Anterior cingulate cortex (tissue), 58 donors: ENCODE measurements around the gene TYRP1.

Source experiments
- DNase-seq, 58 donors: peaks; one replicate each; lab custom pipeline; 2025; lab: John Stamatoyannopoulos, UW

Gene TYRP1

DNA sequence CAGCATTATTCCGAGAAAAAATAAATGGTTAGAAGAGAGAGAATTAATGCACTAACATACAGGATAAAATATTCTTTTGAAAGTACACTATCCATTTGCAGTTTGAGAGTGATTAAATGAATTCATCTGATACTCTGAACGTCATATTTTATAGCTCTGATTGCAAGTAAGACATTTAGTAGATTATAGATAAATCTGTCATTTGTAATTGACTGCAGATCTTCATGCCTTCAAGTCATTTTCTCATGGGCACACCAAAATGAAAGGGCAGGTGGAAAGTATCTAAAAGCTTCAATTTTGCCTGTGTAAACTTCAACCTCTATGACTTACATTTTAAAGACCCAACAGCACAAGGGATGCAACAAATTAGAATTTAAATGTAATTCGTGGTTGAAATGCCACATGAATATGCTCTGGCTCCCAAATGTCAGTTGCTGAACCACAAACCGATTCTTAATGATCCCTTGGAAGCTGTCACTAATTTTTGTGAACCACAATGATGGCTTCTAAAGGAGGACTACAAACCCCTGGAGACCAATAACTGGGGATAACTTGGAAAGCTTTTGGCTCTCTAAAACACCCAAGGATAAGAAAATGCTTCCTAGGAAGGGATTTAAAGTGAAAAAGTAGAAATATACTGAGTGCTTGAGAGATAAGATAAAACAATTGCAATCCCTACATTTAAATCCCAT is 3.9 kb downstream of the TYRP1 start:
- DNase-seq: no peak

GRCh38 chr9:12697719-12698118 is 4.5 kb downstream of the TYRP1 start:
- no peak for DNase-seq

DNA sequence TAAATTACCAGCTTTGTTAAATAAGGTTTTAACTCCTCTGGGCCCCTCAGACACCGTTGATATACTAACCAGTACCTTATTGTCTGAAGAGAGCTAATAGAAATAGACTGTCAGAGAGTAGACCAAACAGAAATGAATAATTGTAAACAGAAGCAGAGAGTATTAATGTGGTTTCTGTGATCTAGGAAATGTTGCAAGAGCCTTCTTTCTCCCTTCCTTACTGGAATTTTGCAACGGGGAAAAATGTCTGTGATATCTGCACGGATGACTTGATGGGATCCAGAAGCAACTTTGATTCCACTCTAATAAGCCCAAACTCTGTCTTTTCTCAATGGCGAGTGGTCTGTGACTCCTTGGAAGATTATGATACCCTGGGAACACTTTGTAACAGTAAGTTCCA is 5.1 kb downstream of the TYRP1 start:
- no peak for DNase-seq

- no peak for DNase-seq
Measured at GRCh38 chr9:12698986-12699385, 5.8 kb downstream of the TYRP1 start.

DNA sequence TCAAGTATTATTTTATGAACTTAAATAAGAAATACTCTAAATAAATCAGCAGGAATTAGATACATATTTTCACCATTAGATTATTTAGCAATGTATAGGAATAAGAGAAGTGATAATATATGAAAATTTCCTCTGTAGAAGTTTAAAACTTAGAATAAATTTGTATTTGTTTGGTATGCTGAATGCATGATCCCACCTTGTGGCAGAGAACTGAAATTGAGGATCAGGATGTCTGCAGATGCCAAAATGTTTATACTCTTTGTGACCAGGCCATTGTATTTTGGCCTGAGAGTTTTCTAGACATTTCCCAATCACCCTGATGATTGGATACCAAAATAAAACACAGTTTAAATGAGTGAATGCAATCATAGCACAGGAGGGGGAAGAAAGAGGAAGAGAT is 6.3 kb downstream of the TYRP1 start:
- DNase-seq: no peak

- no peak for DNase-seq
Measured at GRCh38 chr9:12701126-12701525, 7.9 kb downstream of the TYRP1 start.

GRCh38 chr9:12702160-12702758 is 9.1 kb downstream of the TYRP1 start:
- peak in 18 of 58 donors; percentile 0 to 34 (median 6) for DNase-seq

- no peak for DNase-seq
Measured at GRCh38 chr9:12703996-12704395, 10.8 kb downstream of the TYRP1 start.

DNA sequence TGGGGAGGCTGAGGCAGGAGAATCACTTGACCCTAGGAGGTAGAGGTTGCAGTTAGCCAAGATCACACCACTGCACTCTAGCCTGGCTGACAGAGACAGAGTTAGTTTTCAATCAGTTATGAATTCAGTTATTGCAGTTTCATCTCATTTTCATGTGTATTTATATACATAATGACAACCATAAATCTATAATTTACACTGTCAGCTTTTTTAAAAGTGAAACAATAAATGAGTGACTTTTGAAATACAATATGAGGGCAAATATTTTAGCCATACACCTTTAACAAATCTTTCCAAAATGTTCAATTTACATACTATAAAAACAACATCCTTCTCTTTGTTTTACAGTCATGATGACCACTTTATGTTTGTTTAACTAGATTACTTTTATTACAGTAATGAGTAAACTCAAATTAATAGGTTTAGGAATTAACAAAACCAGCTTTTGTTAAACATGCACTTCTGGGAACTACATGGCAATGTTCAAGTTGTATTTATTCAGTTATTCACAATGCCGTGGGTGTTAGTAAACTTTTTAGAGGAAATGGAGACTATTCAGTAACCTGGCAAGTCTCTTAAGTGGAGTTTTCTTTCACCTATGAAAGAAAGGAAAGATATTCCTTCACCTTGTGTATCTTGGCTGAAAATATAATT is 12.7 kb downstream of the TYRP1 start:
- no peak for DNase-seq

DNA sequence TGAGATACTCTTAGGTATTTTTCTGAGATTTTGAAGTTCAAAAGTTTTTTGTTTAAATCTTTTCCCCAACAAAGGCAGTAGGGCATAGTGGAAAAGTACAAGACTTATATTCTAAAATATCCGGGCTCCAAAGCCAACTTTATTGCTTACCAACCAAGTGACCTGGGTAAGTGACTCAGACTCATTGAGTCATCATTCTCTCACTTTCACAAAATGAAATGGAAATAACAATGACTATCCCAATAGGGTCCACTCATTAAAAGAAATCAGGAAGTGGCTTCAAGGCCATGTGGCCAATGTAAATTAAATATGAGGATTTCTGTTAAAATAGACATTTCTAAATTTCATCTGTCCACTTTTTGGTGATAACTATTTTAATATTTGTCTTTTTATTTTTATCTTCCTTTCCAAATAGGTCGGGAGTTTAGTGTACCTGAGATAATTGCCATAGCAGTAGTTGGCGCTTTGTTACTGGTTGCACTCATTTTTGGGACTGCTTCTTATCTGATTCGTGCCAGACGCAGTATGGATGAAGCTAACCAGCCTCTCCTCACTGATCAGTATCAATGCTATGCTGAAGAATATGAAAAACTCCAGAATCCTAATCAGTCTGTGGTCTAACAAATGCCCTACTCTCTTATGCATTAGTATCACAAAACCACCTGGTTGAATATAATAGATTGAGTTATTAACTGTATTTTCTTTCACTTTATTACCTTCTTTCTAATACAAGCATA is 15.5 kb downstream of the TYRP1 start:
- no peak for DNase-seq

DNA sequence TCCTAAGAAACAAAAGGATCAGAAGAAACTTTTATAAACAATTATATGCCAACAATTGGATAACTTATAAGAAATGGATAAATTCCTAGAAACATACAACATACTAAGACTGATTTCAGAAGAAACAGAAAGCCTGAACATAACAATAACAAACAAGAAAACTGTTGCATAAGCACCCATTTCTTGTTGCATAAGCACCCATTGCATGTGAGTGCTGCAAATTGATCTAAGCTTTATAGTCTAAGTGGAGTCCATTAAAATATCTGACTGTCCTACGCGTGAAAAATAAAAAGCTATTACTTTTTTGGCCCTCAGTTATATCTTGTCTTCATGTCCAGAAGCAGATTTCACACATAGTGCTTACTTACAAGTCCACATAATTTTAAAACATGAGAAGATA is 19.3 kb downstream of the TYRP1 start:
- no peak for DNase-seq

DNA sequence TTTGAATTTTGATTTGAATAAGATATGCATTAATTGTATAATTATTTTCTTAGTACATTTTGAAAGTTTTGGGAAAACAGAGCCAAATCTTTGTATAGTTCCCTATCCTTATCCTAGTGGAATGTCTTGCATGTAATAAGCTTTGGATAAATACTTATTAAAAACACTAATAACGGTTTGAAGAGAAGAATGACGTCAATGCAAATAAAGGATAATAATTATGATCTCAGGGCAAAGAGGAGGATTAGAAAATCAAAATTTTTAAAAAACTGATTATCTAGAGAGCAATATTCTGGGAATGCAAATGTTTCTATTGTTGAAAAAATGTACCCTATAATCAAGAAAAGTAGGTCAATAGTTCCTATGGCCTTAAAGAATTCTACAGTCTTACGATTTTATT is 22.1 kb downstream of the TYRP1 start:
- no peak for DNase-seq

GRCh38 chr9:12716823-12717600 is 23.8 kb downstream of the TYRP1 start:
- DNase-seq: no peak

GRCh38 chr9:12717907-12718306 is 24.7 kb downstream of the TYRP1 start:
- no peak for DNase-seq

DNA sequence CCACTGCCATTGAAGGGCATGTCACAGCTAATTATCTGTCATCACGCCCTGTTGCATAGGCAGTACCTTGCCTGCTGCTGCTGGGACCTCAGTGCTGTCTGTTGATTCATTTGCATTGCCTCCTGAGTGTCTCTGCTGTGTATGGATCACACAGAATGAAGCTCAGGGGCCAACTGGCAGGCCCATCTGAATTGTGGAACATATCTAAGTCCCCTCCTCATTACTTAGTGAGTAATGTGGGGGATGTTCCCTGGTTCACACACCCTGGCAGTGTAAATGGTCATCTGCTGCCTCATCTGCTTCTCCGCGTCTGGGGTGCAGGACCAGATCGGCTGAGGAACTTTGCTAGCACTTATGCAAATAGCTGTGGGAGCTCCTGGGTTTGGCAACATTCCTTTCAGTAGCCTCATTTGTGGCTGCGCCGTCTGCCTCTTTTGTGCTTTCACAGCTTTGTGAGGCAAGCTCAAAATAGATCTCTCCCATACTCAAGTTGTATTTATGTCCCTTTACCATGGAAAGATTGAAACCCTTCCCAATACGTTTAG is 25.4 kb downstream of the TYRP1 start:
- DNase-seq: peak in 47 of 58 donors; percentile 2 to 63 (median 26)

- DNase-seq: peak in 1 of 58 donors; percentile 14
Measured at GRCh38 chr9:12719431-12719830, 26.2 kb downstream of the TYRP1 start.

- DNase-seq: no peak
Measured at GRCh38 chr9:12720551-12720950, 27.4 kb downstream of the TYRP1 start.

- DNase-seq: no peak
Measured at GRCh38 chr9:12722131-12722530, 28.9 kb downstream of the TYRP1 start.

- DNase-seq: peak in 1 of 58 donors; percentile 16
Measured at GRCh38 chr9:12723409-12724028, 30.3 kb downstream of the TYRP1 start.

- no peak for DNase-seq
Measured at GRCh38 chr9:12726795-12727194, 33.6 kb downstream of the TYRP1 start.
